ENCODE data around the gene CTNNA2. TPM values are rescaled to one million over a fixed set of nuclear protein-coding genes. Genes with fewer than 3 reads are reported as not detected.

Gene CTNNA2
- total RNA-seq, 2 donors from 2014 or later, result 0.17 to 0.88 TPM

DNA sequence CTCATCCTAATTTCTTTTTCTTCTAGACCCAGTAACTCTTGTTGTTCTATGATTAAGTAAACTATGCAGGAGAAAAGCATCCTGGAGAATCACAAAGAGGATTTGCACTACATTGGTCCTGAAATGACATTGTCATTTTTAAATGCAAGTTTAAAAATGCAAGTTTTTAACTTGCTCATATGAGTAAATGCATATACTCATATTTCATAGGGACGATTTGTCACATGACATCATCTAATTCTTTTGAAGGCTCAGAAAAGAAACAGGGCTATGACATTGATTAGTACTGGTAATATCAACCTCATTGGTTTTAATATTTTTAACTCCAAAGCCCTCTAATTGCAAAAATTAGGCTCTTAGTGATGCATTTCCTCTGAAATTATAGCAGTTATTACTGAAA, 467.3 kb downstream of the CTNNA2 start:
- intact Hi-C loops (cut with DNase I), result loop anchor here (5.0 kb wide), 1 partner anchor 43 kb away; no protein-coding TSS in a partner anchor
- no peaks in the 10 kb centered on the region for H3K27me3 ChIP-seq
- TF ChIP-seq, protein P1, sequence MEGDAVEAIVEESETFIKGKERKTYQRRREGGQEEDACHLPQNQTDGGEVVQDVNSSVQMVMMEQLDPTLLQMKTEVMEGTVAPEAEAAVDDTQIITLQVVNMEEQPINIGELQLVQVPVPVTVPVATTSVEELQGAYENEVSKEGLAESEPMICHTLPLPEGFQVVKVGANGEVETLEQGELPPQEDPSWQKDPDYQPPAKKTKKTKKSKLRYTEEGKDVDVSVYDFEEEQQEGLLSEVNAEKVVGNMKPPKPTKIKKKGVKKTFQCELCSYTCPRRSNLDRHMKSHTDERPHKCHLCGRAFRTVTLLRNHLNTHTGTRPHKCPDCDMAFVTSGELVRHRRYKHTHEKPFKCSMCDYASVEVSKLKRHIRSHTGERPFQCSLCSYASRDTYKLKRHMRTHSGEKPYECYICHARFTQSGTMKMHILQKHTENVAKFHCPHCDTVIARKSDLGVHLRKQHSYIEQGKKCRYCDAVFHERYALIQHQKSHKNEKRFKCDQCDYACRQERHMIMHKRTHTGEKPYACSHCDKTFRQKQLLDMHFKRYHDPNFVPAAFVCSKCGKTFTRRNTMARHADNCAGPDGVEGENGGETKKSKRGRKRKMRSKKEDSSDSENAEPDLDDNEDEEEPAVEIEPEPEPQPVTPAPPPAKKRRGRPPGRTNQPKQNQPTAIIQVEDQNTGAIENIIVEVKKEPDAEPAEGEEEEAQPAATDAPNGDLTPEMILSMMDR (IDR thresholded peaks at IDR 0.05), result no peak
- no peaks in the 10 kb centered on the region for H3K9me3 ChIP-seq
- DNase-seq, result no peak
- H3K27ac ChIP-seq, result no peak overlapping the region
- H3K36me3 ChIP-seq, result no peaks in the 10 kb centered on the region
- no peak overlapping the region for H3K4me3 ChIP-seq
- no peaks in the 10 kb centered on the region for H3K4me1 ChIP-seq
- no peak overlapping the region for H3K9ac ChIP-seq (ENCODE audit: low read depth in 2 of 2, low read length in 2 of 2)

DNA sequence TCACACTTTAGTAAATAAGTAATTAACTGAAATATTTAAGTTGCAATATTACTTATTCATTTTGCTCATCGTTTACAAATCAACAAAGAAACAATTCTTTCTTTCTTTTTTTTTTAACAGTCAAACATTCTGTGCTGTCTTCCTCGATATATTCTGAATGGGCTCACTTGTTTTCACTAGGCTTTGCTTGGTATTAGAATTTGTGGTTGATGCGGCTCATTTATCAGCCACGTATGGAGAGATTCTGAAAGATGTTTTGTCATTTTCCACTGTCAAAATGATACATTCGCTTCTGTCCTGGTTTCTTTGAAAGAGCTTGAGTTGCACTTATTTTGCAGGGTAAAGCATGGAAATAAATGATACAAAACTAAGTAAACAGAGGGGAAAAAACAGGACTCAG, 468.0 kb downstream of the CTNNA2 start:
- Histone ChIP-seq H3K4me1 (no peaks in the 10 kb centered on the region), H3K9me3 (no peaks in the 10 kb centered on the region), H3K4me3 (no peak overlapping the region), H3K27ac (no peak overlapping the region), H3K9ac (ENCODE audit: low read depth in 2 of 2, low read length in 2 of 2) (no peak overlapping the region), H3K27me3 (no peaks in the 10 kb centered on the region), H3K36me3 (no peaks in the 10 kb centered on the region)
- intact Hi-C loops (cut with DNase I), result loop anchor here (5.0 kb wide), 1 partner anchor 44 kb away; no protein-coding TSS in a partner anchor
- DNase-seq, result no peak
- TF ChIP-seq, protein P1 (IDR thresholded peaks at IDR 0.05), result no peak

DNA sequence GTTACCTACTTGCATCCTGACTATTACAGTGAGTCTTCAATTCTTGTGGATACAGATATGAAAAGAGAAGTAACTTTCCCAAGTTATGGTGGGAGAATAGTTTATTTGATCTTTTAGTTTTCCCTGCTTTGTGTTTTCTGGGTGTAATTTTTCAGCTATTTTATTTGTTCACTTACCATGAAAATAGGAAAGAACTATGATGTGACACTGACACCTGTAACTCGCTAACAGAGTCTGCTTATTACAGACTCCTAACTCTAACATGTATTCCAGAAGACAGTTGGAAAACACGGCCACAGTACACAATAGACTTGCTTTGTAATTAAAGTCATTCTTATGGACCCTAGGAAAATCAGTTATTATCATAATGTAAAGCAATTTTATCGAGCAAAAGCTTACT, 468.5 kb downstream of the CTNNA2 start:
- Histone ChIP-seq H3K27ac (no peak overlapping the region), H3K27me3 (no peaks in the 10 kb centered on the region)
- intact Hi-C loops (cut with DNase I), result loop anchor here (5.0 kb wide), 1 partner anchor 44 kb away; no protein-coding TSS in a partner anchor

DNA sequence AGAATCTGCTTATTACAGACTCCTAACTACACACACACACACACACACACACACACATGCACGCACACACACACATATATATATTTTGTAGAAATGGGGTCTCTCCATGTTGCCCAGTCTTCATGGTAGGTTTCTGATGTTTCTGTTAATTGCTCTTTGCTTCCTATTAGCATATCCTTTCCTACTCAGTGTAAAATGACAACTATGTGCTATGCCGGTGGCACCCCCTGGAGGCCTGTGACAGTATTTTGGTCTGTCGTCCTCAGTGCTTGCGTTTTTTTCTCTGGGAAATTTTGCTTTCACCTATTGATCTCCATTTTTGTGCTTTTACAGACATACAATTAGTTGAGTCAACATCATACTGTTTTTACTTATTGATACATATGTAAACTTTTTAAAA, 469.6 kb downstream of the CTNNA2 start:
- intact Hi-C loops (cut with DNase I), result loop anchor here (5.0 kb wide), 1 partner anchor 45 kb away; no protein-coding TSS in a partner anchor
- Histone ChIP-seq H3K4me3 (no peak overlapping the region), H3K9ac (ENCODE audit: low read depth in 2 of 2, low read length in 2 of 2) (no peak overlapping the region), H3K27ac (no peak overlapping the region), H3K36me3 (no peaks in the 10 kb centered on the region), H3K27me3 (no peaks in the 10 kb centered on the region), H3K4me1 (no peaks in the 10 kb centered on the region), H3K9me3 (no peaks in the 10 kb centered on the region)
- TF ChIP-seq, protein P1 (IDR thresholded peaks at IDR 0.05), result peak; percentile 43
- DNase-seq, result peak; percentile 71

More for the DNA sequence above, 468.5 kb downstream of the CTNNA2 start:
- Histone ChIP-seq H3K9me3 (no peaks in the 10 kb centered on the region), H3K9ac (ENCODE audit: low read depth in 2 of 2, low read length in 2 of 2) (no peak overlapping the region), H3K36me3 (no peaks in the 10 kb centered on the region), H3K4me1 (no peaks in the 10 kb centered on the region), H3K4me3 (no peak overlapping the region)
- TF ChIP-seq, protein P1 (IDR thresholded peaks at IDR 0.05), result no peak
- DNase-seq, result no peak

DNA sequence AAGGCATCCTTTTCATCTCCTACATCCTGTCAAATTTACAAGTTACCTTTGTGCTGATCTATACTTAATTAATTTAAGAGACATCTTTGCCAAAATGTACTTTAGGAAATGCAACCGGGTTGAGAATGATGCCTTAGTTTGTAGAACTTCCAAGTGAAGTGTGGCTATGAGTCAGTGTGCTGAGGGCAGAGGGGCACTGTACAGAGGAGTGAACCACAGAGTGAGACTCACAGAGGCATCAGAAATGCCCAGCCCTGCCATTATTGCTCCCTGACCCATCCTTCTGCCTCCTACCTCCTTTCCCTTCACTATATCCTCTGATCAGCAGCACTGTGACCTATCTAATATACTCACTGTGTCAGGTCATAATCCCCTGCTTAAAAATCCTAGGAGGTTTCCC, 471.6 kb downstream of the CTNNA2 start:
- Histone ChIP-seq H3K4me1 (no peaks in the 10 kb centered on the region), H3K4me3 (no peak overlapping the region), H3K27me3 (no peaks in the 10 kb centered on the region), H3K27ac (no peak overlapping the region), H3K9me3 (no peaks in the 10 kb centered on the region), H3K36me3 (no peaks in the 10 kb centered on the region), H3K9ac (ENCODE audit: low read depth in 2 of 2, low read length in 2 of 2) (no peak overlapping the region)
- intact Hi-C loops (cut with DNase I), result loop anchor here (5.0 kb wide), 1 partner anchor 47 kb away; no protein-coding TSS in a partner anchor
- TF ChIP-seq, protein P1 (IDR thresholded peaks at IDR 0.05), result no peak
- no peak for DNase-seq

Data from colonic mucosa (tissue), 4 donors.